ENCODE data around the gene NLK. TPM values are rescaled to one million over a fixed set of nuclear protein-coding genes. Genes with fewer than 3 reads are reported as not detected.

The NLK gene
- total RNA-seq, 2 donors from 2014 or later, result 19.8 to 37.0 TPM

DNA sequence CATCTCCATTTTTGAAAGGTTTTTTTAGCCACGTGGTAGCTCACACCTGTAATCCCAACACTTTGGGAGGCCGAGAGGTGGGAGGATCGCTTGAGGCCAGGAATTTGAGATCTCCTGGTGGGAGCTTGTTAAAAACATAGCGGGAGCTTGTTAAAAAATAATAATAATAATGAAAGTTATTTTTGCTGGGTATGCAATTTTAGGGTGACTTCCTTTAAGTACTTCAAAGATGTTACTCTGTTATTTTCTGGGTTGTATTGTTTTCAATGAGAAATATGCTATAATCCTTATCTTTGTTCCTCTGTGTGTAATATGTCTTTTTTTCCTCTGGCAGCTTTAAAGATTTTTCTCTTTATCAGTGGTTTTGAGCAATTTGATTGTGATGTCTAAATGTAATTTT is 48.1 kb downstream of the NLK start:
- no peak for DNase-seq (ENCODE audit: low spot score)
- H3K36me3 ChIP-seq, result no peaks in the 10 kb centered on the region
- no peaks in the 10 kb centered on the region for H3K4me1 ChIP-seq (replicated peaks)
- H3K27ac ChIP-seq, result no peak overlapping the region
- whole genome bisulfite sequencing, result 94% methylated on average over 4 of the region's 4 CpGs
- no peaks in the 10 kb centered on the region for H3K27me3 ChIP-seq (replicated peaks; ENCODE audit: insufficient read depth)
- no peaks in the 10 kb centered on the region for H3K9me3 ChIP-seq
- TF ChIP-seq POLR2AphosphoS5 (IDR thresholded peaks at IDR 0.05) (no peak), POLR2A (IDR thresholded peaks at IDR 0.05) (no peak)
- TF ChIP-seq, protein P1, sequence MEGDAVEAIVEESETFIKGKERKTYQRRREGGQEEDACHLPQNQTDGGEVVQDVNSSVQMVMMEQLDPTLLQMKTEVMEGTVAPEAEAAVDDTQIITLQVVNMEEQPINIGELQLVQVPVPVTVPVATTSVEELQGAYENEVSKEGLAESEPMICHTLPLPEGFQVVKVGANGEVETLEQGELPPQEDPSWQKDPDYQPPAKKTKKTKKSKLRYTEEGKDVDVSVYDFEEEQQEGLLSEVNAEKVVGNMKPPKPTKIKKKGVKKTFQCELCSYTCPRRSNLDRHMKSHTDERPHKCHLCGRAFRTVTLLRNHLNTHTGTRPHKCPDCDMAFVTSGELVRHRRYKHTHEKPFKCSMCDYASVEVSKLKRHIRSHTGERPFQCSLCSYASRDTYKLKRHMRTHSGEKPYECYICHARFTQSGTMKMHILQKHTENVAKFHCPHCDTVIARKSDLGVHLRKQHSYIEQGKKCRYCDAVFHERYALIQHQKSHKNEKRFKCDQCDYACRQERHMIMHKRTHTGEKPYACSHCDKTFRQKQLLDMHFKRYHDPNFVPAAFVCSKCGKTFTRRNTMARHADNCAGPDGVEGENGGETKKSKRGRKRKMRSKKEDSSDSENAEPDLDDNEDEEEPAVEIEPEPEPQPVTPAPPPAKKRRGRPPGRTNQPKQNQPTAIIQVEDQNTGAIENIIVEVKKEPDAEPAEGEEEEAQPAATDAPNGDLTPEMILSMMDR (IDR thresholded peaks at IDR 0.05), result no peak
- intact Hi-C loops (cut with DNase I), result no loop called here
- H3K4me3 ChIP-seq, result no peak overlapping the region

DNA sequence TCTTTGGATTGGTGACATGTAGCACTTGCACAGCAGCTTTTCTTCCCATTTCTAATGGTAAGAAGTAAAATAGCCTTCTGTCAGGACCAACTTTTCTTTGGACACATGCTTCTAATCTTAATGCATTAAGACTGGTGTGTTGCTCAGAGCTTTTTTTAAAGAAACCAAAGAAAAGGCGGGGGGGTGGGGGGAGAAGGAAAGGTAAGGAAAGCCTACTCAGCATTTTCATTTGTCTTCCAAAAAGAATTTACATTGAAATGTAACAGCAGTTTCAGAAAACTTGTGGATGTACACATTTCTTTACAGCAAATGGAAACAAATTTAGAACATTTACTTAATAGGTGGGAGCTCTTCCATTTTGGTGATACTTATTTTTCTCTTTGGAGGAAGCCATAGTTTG is 49.6 kb downstream of the NLK start:
- H3K4me1 ChIP-seq (replicated peaks), result no peaks in the 10 kb centered on the region
- no peak overlapping the region for H3K4me3 ChIP-seq
- no peaks in the 10 kb centered on the region for H3K9me3 ChIP-seq
- intact Hi-C loops (cut with DNase I), result no loop called here
- H3K36me3 ChIP-seq, result no peaks in the 10 kb centered on the region
- no peak for DNase-seq (ENCODE audit: low spot score)
- no peak overlapping the region for H3K27ac ChIP-seq
- no peak for TF ChIP-seq POLR2AphosphoS5 (IDR thresholded peaks at IDR 0.05)
- no peak for TF ChIP-seq POLR2A (IDR thresholded peaks at IDR 0.05)
- TF ChIP-seq, protein P1 (IDR thresholded peaks at IDR 0.05), result no peak
- 60% methylated on average over 1 of the region's 1 CpG for WGBS
- no peaks in the 10 kb centered on the region for H3K27me3 ChIP-seq (replicated peaks; ENCODE audit: insufficient read depth)

DNA sequence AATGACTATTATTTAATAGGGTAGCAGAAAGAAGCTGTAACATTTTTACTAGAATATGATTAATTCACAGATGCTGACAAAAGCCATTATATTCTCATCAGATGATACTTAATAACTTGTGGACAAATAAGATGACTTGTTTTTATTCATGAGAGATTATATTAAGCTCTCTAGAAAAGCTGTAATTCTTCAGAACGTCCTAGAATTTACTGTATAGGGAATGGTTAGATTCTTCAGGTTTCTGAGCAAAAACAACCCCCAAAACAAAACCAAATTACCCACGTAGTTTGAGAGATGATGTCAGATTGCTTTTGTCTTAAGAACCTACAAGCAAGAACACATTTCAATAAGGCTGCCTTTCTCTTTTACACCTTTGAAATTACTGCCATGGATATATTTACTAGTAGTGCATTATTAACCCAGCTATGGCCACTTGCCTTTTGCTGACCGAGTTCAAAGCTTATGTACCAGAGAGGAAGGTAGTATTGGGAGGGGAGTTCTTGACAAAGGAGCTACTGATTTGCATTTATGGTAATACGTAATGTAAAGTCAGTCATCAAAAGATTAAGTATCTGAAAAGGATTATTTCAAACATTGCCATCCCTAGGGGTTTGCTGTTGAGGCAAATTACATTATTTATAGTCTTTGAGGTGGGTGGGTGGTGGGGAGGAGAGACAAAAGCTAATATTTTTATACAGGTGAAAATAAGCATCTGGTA is 51.7 kb downstream of the NLK start:
- TF ChIP-seq POLR2AphosphoS5 (IDR thresholded peaks at IDR 0.05) (no peak), POLR2A (IDR thresholded peaks at IDR 0.05) (no peak)
- TF ChIP-seq, protein P1 (IDR thresholded peaks at IDR 0.05), result no peak
- DNase-seq (ENCODE audit: low spot score), result no peak
- intact Hi-C loops (cut with DNase I), result no loop called here
- Histone ChIP-seq H3K4me3 (no peak overlapping the region), H3K27me3 (replicated peaks; ENCODE audit: insufficient read depth) (no peaks in the 10 kb centered on the region), H3K36me3 (no peaks in the 10 kb centered on the region), H3K27ac (no peak overlapping the region), H3K4me1 (replicated peaks) (no peaks in the 10 kb centered on the region), H3K9me3 (no peaks in the 10 kb centered on the region)
- WGBS, result 76% methylated on average over 4 of the region's 4 CpGs

DNA sequence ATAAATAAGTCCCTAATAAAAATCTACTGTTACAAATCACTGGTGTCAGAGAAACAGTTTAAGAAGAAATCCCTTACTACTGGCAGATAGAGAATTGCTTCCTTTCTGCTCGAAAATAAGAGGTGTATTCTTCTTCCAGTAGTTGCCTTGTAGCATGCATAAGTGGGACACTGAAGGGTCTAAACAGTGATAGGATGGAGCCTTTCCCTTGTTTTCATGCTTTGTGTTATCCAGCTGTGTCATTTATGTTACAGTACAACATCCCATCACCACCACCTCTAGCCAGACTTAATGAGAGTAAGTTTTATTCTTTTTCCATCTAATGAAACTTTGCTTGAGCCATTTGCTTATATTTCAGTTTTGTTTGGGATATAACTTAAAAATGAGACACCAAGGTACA is 54.3 kb downstream of the NLK start:
- Histone ChIP-seq H3K27me3 (replicated peaks; ENCODE audit: insufficient read depth) (no peaks in the 10 kb centered on the region), H3K36me3 (no peaks in the 10 kb centered on the region), H3K27ac (no peak overlapping the region), H3K4me3 (no peak overlapping the region), H3K9me3 (no peaks in the 10 kb centered on the region), H3K4me1 (replicated peaks) (no peaks in the 10 kb centered on the region)
- intact Hi-C loops (cut with DNase I), result no loop called here
- TF ChIP-seq POLR2AphosphoS5 (IDR thresholded peaks at IDR 0.05) (no peak), POLR2A (IDR thresholded peaks at IDR 0.05) (no peak)
- TF ChIP-seq, protein P1 (IDR thresholded peaks at IDR 0.05), result no peak
- 55% methylated on average over 1 of the region's 1 CpG for WGBS
- no peak for DNase-seq (ENCODE audit: low spot score)

DNA sequence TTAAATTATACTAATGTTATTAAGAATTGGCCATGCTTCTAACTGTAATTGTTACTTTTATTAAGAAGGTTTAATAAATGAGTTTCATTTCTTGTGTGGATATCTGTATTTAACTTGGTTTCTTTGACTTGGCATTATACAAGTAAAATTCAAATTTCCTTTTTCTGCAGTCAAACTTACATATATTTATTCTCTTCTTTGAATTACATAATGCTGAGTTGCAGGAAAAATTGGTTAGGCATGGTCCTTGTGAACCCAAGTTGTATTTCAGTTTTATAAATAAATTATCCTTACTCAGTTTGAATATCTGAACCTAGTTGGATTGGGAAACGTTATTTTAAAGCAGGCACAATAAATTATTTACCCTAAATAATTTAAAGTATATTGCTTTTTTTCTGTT is 54.8 kb downstream of the NLK start:
- no peak for DNase-seq (ENCODE audit: low spot score)
- Histone ChIP-seq H3K27ac (no peak overlapping the region), H3K4me1 (replicated peaks) (no peaks in the 10 kb centered on the region), H3K9me3 (no peaks in the 10 kb centered on the region), H3K4me3 (no peak overlapping the region), H3K36me3 (no peaks in the 10 kb centered on the region), H3K27me3 (replicated peaks; ENCODE audit: insufficient read depth) (no peaks in the 10 kb centered on the region)
- TF ChIP-seq, protein P1 (IDR thresholded peaks at IDR 0.05), result no peak
- TF ChIP-seq POLR2AphosphoS5 (IDR thresholded peaks at IDR 0.05), result no peak
- TF ChIP-seq POLR2A (IDR thresholded peaks at IDR 0.05), result no peak
- intact Hi-C loops (cut with DNase I), result no loop called here
- 87% methylated on average over 1 of the region's 1 CpG for WGBS
